Smooth muscle cell (in vitro differentiated cells): ENCODE measurements around the gene TRIP4. TPM values are rescaled to one million over a fixed set of nuclear protein-coding genes. Genes with fewer than 3 reads are reported as not detected.

ENCODE experiments used
- DNase-seq: peaks from one replicate; lab custom pipeline; 2025; ENCODE audit not compliant: unreplicated experiment; lab: John Stamatoyannopoulos, UW
- H2AFZ ChIP-seq: fragments of 200-600 bp; sonication (generic); 2 replicates; pipeline ENCODE4 v1.6.0; 2016; ENCODE audit warnings: antibody characterized with exemption, low read depth, mild to moderate bottlenecking
- H3F3A ChIP-seq: fragments of 200-600 bp; sonication (generic); 2 replicates; pipeline ENCODE4 v1.6.0; 2017; ENCODE audit warnings: antibody characterized with exemption, low read depth
- H3K27ac ChIP-seq: fragments of 200-600 bp; sonication (generic); 2 replicates; pipeline ENCODE4 v1.5.1; 2016; ENCODE audit warnings: low read depth, mild to moderate bottlenecking
- H3K27me3 ChIP-seq: fragments of 200-600 bp; sonication (generic); 2 replicates; pipeline ENCODE4 v1.6.1; 2016; ENCODE audit warnings: low read depth, mild to moderate bottlenecking
- H3K36me3 ChIP-seq: fragments of 200-600 bp; sonication (generic); 2 replicates; pipeline ENCODE4 v1.5.1; 2016; ENCODE audit warnings: low read depth
- H3K4me1 ChIP-seq: fragments of 200-600 bp; sonication (generic); 2 replicates; pipeline ENCODE4 v1.5.1; 2016; ENCODE audit warnings: low read depth
- H3K4me2 ChIP-seq: fragments of 200-600 bp; sonication (generic); 2 replicates; pipeline ENCODE4 v1.6.0; 2016; ENCODE audit warnings: mild to moderate bottlenecking
- H3K4me3 ChIP-seq: fragments of 200-600 bp; sonication (generic); 2 replicates; pipeline ENCODE4 v1.5.1; 2016; ENCODE audit warnings: mild to moderate bottlenecking
- H3K79me2 ChIP-seq: fragments of 200-600 bp; sonication (generic); 2 replicates; pipeline ENCODE4 v1.6.0; 2016; ENCODE audit warnings: low read depth, mild to moderate bottlenecking
- H3K9ac ChIP-seq: fragments of 200-600 bp; sonication (generic); 2 replicates; pipeline ENCODE4 v1.6.0; 2016; ENCODE audit warnings: low read depth
- H3K9me3 ChIP-seq: fragments of 200-600 bp; sonication (generic); replicated peaks from 2 replicates; pipeline ENCODE4 v1.5.1; 2016; ENCODE audit warnings: low read depth
- H4K20me1 ChIP-seq: fragments of 200-600 bp; sonication (generic); 2 replicates; pipeline ENCODE4 v1.6.0; 2016; ENCODE audit warnings: low read depth
- WGBS: methylation state at CpG from one replicate; pipeline ENCODE4 v1.1.7; 2016; ENCODE audit warnings: low lambda C conversion rate; 5-methylcytosine and 5-hydroxymethylcytosine counted together
- polyA plus RNA-seq: library from polyadenylated mRNA; unstranded; fragments of >200 nt; fragmentation: Nextera tagmentation; extraction: Ambion mirVana; gene quantifications from 2 replicates; pipeline ENCODE4 v1.2.1, GENCODE V29; 2016
- total RNA-seq: library from RNA; depleted of rRNA; stranded (reverse); fragments of >200 nt; gene quantifications from 2 replicates; pipeline ENCODE4 v1.2.3, GENCODE V29; 2014
- TF ChIP-seq, protein P1 (sequence below): fragments of 200-600 bp; sonication (generic); IDR thresholded peaks from 2 replicates; pipeline ENCODE4 v1.5.1; 2017; ENCODE audit warnings: borderline replicate concordance, mild to moderate bottlenecking, antibody characterized with exemption; ENCODE audit not compliant: insufficient read depth, poor library complexity, severe bottlenecking

TRIP4 gene
- total RNA-seq: 10.8 and 15.0 TPM in 2 replicates
- polyA plus RNA-seq: 22.4 and 39.0 TPM in 2 replicates

DNA sequence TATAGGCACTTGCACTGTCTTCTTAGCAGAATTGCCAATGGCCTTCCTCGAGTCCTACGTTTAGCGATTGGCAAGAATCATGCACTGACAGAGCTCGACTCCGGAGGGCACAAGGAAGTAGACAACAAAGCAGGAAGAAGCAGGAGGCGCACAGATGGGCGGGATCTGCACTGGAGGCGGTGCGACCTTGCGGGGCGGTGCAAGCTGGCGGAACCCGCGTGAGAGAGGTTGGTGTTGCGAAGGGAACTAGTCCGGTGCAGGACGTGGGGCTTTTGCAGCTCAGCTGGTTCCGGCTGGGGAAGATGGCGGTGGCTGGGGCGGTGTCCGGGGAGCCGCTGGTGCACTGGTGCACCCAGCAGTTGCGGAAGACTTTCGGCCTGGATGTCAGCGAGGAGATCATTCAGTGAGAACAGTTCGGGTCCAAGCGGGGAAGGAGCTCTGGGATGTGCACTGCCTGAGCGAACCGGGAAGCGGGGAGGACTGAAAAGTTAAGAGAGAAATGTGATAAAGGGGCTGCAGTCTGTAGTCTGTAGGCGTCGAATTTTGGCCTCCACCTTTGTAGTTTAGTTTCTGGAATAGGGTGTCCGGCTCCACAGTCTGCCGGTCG lies at the start of gene TRIP4:
Gene TRIP4 (plus strand): TSS at position 275 of the 607 bp plus-strand sequence. CDS start 28 bp downstream, at position 303.
- Histone ChIP-seq H4K20me1 (peaks cover 3% of the 10 kb centered on the region), H2AFZ (peak within 1 kb of the TSS; percentile 93), H3K9ac (peak within 1 kb of the TSS; percentile 85), H3F3A (no peaks in the 10 kb centered on the region), H3K4me3 (peak within 1 kb of the TSS; percentile 84), H3K4me1 (no peaks in the 10 kb centered on the region), H3K9me3 (no peaks in the 10 kb centered on the region), H3K36me3 (no peaks in the 10 kb centered on the region), H3K27me3 (no peaks in the 10 kb centered on the region), H3K27ac (peak within 1 kb of the TSS; percentile 11), H3K4me2 (peak within 1 kb of the TSS; percentile 96), H3K79me2 (peaks cover 44% of the 10 kb centered on the region)
- peak; percentile 69 for DNase-seq
- TF ChIP-seq, protein P1, sequence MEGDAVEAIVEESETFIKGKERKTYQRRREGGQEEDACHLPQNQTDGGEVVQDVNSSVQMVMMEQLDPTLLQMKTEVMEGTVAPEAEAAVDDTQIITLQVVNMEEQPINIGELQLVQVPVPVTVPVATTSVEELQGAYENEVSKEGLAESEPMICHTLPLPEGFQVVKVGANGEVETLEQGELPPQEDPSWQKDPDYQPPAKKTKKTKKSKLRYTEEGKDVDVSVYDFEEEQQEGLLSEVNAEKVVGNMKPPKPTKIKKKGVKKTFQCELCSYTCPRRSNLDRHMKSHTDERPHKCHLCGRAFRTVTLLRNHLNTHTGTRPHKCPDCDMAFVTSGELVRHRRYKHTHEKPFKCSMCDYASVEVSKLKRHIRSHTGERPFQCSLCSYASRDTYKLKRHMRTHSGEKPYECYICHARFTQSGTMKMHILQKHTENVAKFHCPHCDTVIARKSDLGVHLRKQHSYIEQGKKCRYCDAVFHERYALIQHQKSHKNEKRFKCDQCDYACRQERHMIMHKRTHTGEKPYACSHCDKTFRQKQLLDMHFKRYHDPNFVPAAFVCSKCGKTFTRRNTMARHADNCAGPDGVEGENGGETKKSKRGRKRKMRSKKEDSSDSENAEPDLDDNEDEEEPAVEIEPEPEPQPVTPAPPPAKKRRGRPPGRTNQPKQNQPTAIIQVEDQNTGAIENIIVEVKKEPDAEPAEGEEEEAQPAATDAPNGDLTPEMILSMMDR: no peak
- 2% methylated on average over 34 of the region's 35 CpGs for WGBS

DNA sequence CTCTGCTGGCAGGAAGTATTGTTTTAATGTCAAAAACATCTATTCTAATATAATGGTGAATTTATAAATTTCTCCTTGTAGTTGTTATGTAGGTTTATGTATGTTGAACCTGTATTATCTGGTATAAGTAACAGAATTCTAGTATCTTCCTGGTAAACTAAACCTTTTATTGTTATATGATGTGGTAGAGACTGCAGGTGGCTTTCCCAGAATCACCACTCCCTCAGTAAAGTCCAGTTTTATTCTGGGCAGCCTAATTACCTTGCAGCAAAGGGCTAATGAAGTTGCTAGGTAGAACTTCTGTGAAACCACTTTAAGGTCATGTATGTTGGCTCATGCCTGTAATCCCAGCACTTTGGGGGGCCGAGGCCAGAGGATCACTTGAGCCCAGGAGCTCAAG lies 47.3 kb upstream of the TRIP4 start:
- TF ChIP-seq, protein P1: no peak
- no peaks in the 10 kb centered on the region for H3K9me3 ChIP-seq
- H3K27me3 ChIP-seq: no peaks in the 10 kb centered on the region
- no peak overlapping the region for H3K4me2 ChIP-seq
- no peaks in the 10 kb centered on the region for H3K36me3 ChIP-seq
- no peak for DNase-seq
- H4K20me1 ChIP-seq: peaks cover 92% of the 10 kb centered on the region
- no peak overlapping the region for H2AFZ ChIP-seq
- peaks cover 13% of the 10 kb centered on the region for H3K4me1 ChIP-seq
- no peak overlapping the region for H3K9ac ChIP-seq
- H3K27ac ChIP-seq: no peak overlapping the region
- WGBS: 96% methylated on average over 1 of the region's 1 CpG
- no peaks in the 10 kb centered on the region for H3F3A ChIP-seq
- peaks cover 61% of the 10 kb centered on the region for H3K79me2 ChIP-seq
- H3K4me3 ChIP-seq: no peak overlapping the region

GRCh38 chr15:64341961-64342360 lies 45.7 kb upstream of the TRIP4 start:
- H3K4me1 ChIP-seq: peaks cover 15% of the 10 kb centered on the region
- no peak overlapping the region for H2AFZ ChIP-seq
- H3K4me2 ChIP-seq: no peak overlapping the region
- no peak for DNase-seq
- H3K27ac ChIP-seq: peak overlapping the region; percentile 38
- H4K20me1 ChIP-seq: peaks cover 90% of the 10 kb centered on the region
- no peaks in the 10 kb centered on the region for H3K9me3 ChIP-seq
- no peaks in the 10 kb centered on the region for H3K27me3 ChIP-seq
- peaks cover 67% of the 10 kb centered on the region for H3K79me2 ChIP-seq
- TF ChIP-seq, protein P1: no peak
- no peak overlapping the region for H3K9ac ChIP-seq
- WGBS: 52% methylated on average over 4 of the region's 4 CpGs
- H3K36me3 ChIP-seq: no peaks in the 10 kb centered on the region
- H3F3A ChIP-seq: no peaks in the 10 kb centered on the region
- H3K4me3 ChIP-seq: no peak overlapping the region

DNA sequence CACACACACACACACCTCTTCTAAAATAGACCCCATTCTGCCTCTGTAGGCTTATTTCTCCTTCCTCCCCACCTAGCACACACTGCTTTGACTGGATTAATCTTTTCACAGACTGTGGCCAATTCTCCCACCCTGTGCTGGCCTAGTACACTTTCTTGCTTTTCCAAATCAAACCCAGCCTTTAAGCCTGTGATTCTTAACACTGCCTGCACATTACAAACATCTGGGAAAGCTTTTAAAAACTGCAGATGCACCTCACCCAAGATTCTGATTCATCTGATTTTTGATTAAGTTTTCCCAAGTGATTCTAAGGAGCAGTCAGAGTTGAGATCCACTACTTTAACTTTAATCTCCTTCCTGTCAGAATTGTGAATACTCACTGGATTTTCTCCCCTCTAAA lies 44.4 kb upstream of the TRIP4 start:
- Histone ChIP-seq H3K79me2 (peaks cover 73% of the 10 kb centered on the region), H3K9ac (no peak overlapping the region), H3F3A (no peaks in the 10 kb centered on the region), H3K36me3 (no peaks in the 10 kb centered on the region), H3K27me3 (no peaks in the 10 kb centered on the region), H2AFZ (no peak overlapping the region), H3K4me2 (peak overlapping the region; percentile 7), H3K9me3 (no peaks in the 10 kb centered on the region), H4K20me1 (peaks cover 92% of the 10 kb centered on the region), H3K4me3 (no peak overlapping the region), H3K27ac (no peak overlapping the region), H3K4me1 (peaks cover 15% of the 10 kb centered on the region)
- TF ChIP-seq, protein P1: no peak
- no peak for DNase-seq
